ENCODE results near the gene HMGA1.

DNA sequence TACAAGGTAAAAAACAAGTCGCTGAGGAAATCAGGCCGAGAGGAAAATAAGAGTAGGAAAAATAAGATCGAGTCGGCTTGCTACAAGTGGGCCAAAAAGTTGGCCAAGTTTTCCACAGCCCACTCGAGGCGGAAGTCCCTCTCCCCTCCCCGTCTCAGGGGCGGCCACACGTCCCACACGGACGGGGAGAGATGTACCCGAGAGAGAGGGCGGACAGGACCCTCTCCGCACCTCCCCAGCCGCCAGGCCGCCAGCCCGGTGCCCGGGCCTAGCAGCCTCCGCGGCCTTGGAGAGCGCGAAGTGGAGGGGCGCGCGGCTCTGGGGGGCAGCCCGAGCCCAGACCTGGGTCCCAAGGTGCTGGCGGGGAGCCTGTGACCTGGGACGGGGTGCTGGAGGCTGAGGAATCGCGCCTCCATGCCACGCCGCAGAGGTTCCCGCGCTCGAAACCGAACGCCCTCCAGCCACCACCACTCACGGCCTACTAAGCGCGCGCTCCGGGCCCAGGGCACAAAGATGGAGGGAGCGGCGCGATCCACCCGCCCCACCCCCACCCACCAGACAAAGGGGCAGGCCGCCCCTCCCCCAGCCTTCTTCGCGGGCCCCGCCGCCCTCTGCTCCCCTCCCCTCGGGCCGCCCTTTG lies 1.9 kb upstream of the HMGA1 start:
- TF ChIP-seq CREB1 (CRISPR knock-in tag; IDR thresholded peaks at IDR 0.05) (peak; percentile 43; the same call in 1 of the 2 replicates), FOXJ3 (CRISPR knock-in tag; IDR thresholded peaks at IDR 0.05; ENCODE audit: borderline replicate concordance) (no peak), JUN (CRISPR knock-in tag; IDR thresholded peaks at IDR 0.05) (no peak), NR3C1 (CRISPR knock-in tag; conservative IDR thresholded peaks at IDR 0.05; ENCODE audit: low read depth) (no peak)
- TF ChIP-seq, protein P1, sequence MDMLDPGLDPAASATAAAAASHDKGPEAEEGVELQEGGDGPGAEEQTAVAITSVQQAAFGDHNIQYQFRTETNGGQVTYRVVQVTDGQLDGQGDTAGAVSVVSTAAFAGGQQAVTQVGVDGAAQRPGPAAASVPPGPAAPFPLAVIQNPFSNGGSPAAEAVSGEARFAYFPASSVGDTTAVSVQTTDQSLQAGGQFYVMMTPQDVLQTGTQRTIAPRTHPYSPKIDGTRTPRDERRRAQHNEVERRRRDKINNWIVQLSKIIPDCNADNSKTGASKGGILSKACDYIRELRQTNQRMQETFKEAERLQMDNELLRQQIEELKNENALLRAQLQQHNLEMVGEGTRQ (CRISPR knock-in tag; IDR thresholded peaks at IDR 0.05), result no peak
- TF ChIP-seq, protein P2, sequence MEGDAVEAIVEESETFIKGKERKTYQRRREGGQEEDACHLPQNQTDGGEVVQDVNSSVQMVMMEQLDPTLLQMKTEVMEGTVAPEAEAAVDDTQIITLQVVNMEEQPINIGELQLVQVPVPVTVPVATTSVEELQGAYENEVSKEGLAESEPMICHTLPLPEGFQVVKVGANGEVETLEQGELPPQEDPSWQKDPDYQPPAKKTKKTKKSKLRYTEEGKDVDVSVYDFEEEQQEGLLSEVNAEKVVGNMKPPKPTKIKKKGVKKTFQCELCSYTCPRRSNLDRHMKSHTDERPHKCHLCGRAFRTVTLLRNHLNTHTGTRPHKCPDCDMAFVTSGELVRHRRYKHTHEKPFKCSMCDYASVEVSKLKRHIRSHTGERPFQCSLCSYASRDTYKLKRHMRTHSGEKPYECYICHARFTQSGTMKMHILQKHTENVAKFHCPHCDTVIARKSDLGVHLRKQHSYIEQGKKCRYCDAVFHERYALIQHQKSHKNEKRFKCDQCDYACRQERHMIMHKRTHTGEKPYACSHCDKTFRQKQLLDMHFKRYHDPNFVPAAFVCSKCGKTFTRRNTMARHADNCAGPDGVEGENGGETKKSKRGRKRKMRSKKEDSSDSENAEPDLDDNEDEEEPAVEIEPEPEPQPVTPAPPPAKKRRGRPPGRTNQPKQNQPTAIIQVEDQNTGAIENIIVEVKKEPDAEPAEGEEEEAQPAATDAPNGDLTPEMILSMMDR (IDR thresholded peaks at IDR 0.05), result no peak

All from WTC11 (cell line).